Measurements from ENCODE around the gene BEND3. TPM values are rescaled to one million over a fixed set of nuclear protein-coding genes. Genes with fewer than 3 reads are reported as not detected.

BEND3 gene
- total RNA-seq, 1 experiment from 2014 or later, result 70.2 TPM

DNA sequence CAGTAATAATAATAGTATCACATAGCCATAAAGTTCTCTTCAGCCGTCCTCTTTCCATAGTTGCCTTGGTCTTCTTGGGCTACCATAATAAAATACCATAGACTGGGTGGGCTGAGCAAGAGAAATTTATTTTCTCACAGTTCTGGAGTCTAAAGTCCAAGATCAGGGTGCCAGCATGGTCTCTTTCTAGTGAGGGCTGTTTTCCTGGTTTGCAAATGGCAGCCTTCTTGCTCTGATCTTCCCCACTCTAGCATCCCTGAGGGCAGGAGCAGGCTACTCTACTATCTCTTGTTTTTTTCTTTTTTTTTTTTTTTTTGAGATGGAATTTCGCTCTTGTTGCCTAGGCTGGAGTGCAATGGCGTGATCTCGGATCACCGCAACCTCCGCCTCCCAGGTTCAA, 8.2 kb upstream of the BEND3 start:
- H2BK5ac ChIP-seq (ENCODE audit: insufficient read length, low read length), result no peak overlapping the region
- no peaks in the 10 kb centered on the region for H3K23me2 ChIP-seq (ENCODE audit: insufficient read length, low read depth, low read length, poor library complexity, severe bottlenecking)
- H3K27ac Mint-ChIP-seq, result no peak overlapping the region
- no peak overlapping the region for H4K8ac ChIP-seq (replicated peaks; ENCODE audit: insufficient read length, low read depth, low read length)
- H3K4me2 ChIP-seq (ENCODE audit: insufficient read depth, insufficient read length, low read length), result no peak overlapping the region
- no peaks in the 10 kb centered on the region for H3K79me2 ChIP-seq (ENCODE audit: insufficient read depth, low read length)
- DNase-seq, result no peak
- H2BK120ac ChIP-seq (ENCODE audit: low read depth, low read length, poor library complexity, severe bottlenecking), result no peak overlapping the region
- H3K9me3 Mint-ChIP-seq, result no peaks in the 10 kb centered on the region
- H3K4me1 ChIP-seq (ENCODE audit: insufficient read depth, low read length), result peaks cover 7% of the 10 kb centered on the region; the same call in 1 of the 2 replicates
- no peaks in the 10 kb centered on the region for H3K9me3 ChIP-seq (ENCODE audit: control insufficient read depth, low read depth, low read length)
- no peak overlapping the region for H2BK15ac ChIP-seq (ENCODE audit: low read depth, low read length)
- no peak overlapping the region for H2AK5ac ChIP-seq (ENCODE audit: insufficient read length, low read length)
- H3K56ac ChIP-seq (ENCODE audit: insufficient read length, low read depth, low read length), result no peak overlapping the region
- H4K5ac ChIP-seq (ENCODE audit: insufficient read length, low read depth, low read length), result no peak overlapping the region
- H3K18ac ChIP-seq (ENCODE audit: insufficient read length, low read depth, low read length), result no peak overlapping the region
- H2BK20ac ChIP-seq (ENCODE audit: low read depth, low read length, poor library complexity, severe bottlenecking), result no peak overlapping the region
- no CpG with 5 or more reads among the region's 6 CpGs for WGBS (ENCODE audit: extremely low coverage, insufficient read length, low lambda C conversion rate)
- no peak overlapping the region for H2AFZ ChIP-seq (ENCODE audit: low read length)
- no peak overlapping the region for H4K91ac ChIP-seq (ENCODE audit: insufficient read length, low read depth, low read length)
- TF ChIP-seq, protein P1, sequence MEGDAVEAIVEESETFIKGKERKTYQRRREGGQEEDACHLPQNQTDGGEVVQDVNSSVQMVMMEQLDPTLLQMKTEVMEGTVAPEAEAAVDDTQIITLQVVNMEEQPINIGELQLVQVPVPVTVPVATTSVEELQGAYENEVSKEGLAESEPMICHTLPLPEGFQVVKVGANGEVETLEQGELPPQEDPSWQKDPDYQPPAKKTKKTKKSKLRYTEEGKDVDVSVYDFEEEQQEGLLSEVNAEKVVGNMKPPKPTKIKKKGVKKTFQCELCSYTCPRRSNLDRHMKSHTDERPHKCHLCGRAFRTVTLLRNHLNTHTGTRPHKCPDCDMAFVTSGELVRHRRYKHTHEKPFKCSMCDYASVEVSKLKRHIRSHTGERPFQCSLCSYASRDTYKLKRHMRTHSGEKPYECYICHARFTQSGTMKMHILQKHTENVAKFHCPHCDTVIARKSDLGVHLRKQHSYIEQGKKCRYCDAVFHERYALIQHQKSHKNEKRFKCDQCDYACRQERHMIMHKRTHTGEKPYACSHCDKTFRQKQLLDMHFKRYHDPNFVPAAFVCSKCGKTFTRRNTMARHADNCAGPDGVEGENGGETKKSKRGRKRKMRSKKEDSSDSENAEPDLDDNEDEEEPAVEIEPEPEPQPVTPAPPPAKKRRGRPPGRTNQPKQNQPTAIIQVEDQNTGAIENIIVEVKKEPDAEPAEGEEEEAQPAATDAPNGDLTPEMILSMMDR (conservative IDR thresholded peaks at IDR 0.05), result no peak
- H3K4ac ChIP-seq (ENCODE audit: low read depth, low read length), result no peak overlapping the region
- H3T11ph ChIP-seq (ENCODE audit: low read length), result no peak overlapping the region
- H3K4me3 Mint-ChIP-seq, result no peak overlapping the region
- H2BK12ac ChIP-seq (ENCODE audit: insufficient read length, low read depth, low read length), result no peak overlapping the region
- no peak overlapping the region for H3K27ac ChIP-seq (ENCODE audit: insufficient read length, low read depth, low read length)
- H3K36me3 Mint-ChIP-seq (ENCODE audit: insufficient read depth in 1 of 3, low read depth in 3 of 3), result no peaks in the 10 kb centered on the region; a peak in 1 of 7 replicates
- H3K14ac ChIP-seq (ENCODE audit: insufficient read depth, low read length), result no peak overlapping the region
- H3K27me3 ChIP-seq (ENCODE audit: insufficient read depth, low read length), result no peaks in the 10 kb centered on the region
- H3K23ac ChIP-seq (ENCODE audit: insufficient read length, low read depth, low read length), result no peak overlapping the region
- H3K9ac ChIP-seq (ENCODE audit: extremely low read depth, insufficient read length, low read length), result no peak overlapping the region
- H3K27me3 Mint-ChIP-seq (ENCODE audit: low read depth), result no peaks in the 10 kb centered on the region
- H3K4me1 Mint-ChIP-seq, result peaks cover 43 to 47% of the 10 kb centered on the region in 2 experiments
- H3K79me1 ChIP-seq (ENCODE audit: insufficient read depth, low read depth, low read length, poor library complexity, severe bottlenecking), result no peaks in the 10 kb centered on the region
- no peaks in the 10 kb centered on the region for H4K20me1 ChIP-seq (ENCODE audit: control insufficient read depth, insufficient read depth, insufficient read length)

All from H9 (cell line).